Heart left ventricle (tissue), 16 donors: Measurements from ENCODE around the gene SORBS2. TPM values are rescaled to one million over a fixed set of nuclear protein-coding genes. Genes with fewer than 3 reads are reported as not detected.
A peak's percentile ranks its signal among the peaks of the same experiment; 100 is the strongest.

Experiments
- ATAC-seq, 4 donors: fragments of 200-7000 bp; cut with Tn5 transposase; one replicate each; pipeline ENCODE4 v1.9.1; 2020 to 2022; ENCODE audit warnings: moderate library complexity in 4 of 4, mild to moderate bottlenecking in 3 of 4, moderate number of reproducible peaks in 1 of 4
- DNase-seq, 5 donors: peaks; one replicate each; pipeline ENCODE4 v3.0.0-alpha.2; 2020
- H3K27ac ChIP-seq, 12 donors: fragments of 200-600 bp; sonication (generic) in 4 of 12; one replicate each; pipeline versions ENCODE4 v1.5.0 to v1.8.0; 2016 to 2022; ENCODE audit warnings: mild to moderate bottlenecking in 2 of 12
- H3K27me3 ChIP-seq, 9 donors: fragments of 200-600 bp; sonication (generic) in 2 of 9; one replicate each; pipeline versions ENCODE4 v1.5.1 to v1.8.0; 2016 to 2022; ENCODE audit warnings: mild to moderate bottlenecking in 3 of 9
- H3K36me3 ChIP-seq, 9 donors: fragments of 200-600 bp; sonication (generic) in 2 of 9; one replicate each; pipeline versions ENCODE4 v1.5.0 to v1.8.0; 2018 to 2022; ENCODE audit warnings: mild to moderate bottlenecking in 2 of 9
- H3K4me1 ChIP-seq, 12 donors: fragments of 200-600 bp; sonication (generic) in 4 of 12; one replicate each; pipeline versions ENCODE4 v1.5.0 to v1.8.0; 2016 to 2022; ENCODE audit warnings: mild to moderate bottlenecking in 3 of 12
- H3K4me3 ChIP-seq, 12 donors: fragments of 200-600 bp; sonication (generic) in 4 of 12; one replicate each; pipeline versions ENCODE4 v1.5.0 to v1.8.0; 2017 to 2022; ENCODE audit warnings: mild to moderate bottlenecking in 9 of 12, moderate library complexity in 4 of 12
- H3K9me3 ChIP-seq, 12 donors: fragments of 200-600 bp; sonication (generic) in 4 of 12; one replicate each; pipeline versions ENCODE4 v1.5.0 to v1.8.0; 2016 to 2022; ENCODE audit warnings: mild to moderate bottlenecking in 1 of 12
- POLR2A ChIP-seq, 2 donors: fragments of 450-650 bp; IDR thresholded peaks; one replicate each; pipeline ENCODE4 v1.6.1; 2017; ENCODE audit warnings: antibody characterized with exemption in 2 of 2, mild to moderate bottlenecking in 2 of 2, moderate library complexity in 2 of 2
- WGBS, 4 donors: extraction: QIAGEN DNeasy Blood & Tissue Kit in 2 of 4; methylation state at CpG; one replicate each; pipeline versions ENCODE4 v1.1.5 to v1.1.7; 2013 to 2018; 5-methylcytosine and 5-hydroxymethylcytosine counted together
- intact Hi-C, 10 donors: fragments of 100-400 bp; cut with DNase I; formaldehyde crosslinking; loops; one replicate each; pipeline versions ENCODE4 v1.11.1 to v1.14.2; 2022
- polyA plus RNA-seq, 2 donors: library from polyadenylated mRNA; stranded (reverse); fragments of 200-250 nt; gene quantifications; one replicate each; pipeline ENCODE4 v1.2.3, GENCODE V29; 2013
- total RNA-seq, 9 donors: library from RNA; depleted of rRNA in 2 of 9; stranded (reverse); fragments of >200 nt in 2 of 9; fragmentation: NEBNext Ultra II Directional in 3 of 9; extraction: Animal tissue kit (Norgen Biotek cat#: 25700) in 3 of 9; gene quantifications; one replicate each; pipeline versions ENCODE4 v1.1.0 to v1.2.4, GENCODE V29; 2016 to 2023
- TF ChIP-seq, protein P1 (sequence below), 12 donors: fragments of 200-600 bp; sonication (generic) in 4 of 12; IDR thresholded peaks; one replicate each; pipeline versions ENCODE4 v1.5.0 to v1.8.0; 2018 to 2022; ENCODE audit warnings: antibody characterized with exemption in 12 of 12, mild to moderate bottlenecking in 5 of 12
- donor health status: ischemic (EF 13 %, LVEDD 7.1; RV severe dilation, severe dysfunction).
- donor health status: healthy with polysubstance abuse.
- donor health status: DM: no; HTN: yes; CAD: no.
- donor health status: DM: no; HTN: no; CAD: no.
- donor health status: ischemic (EF 25% LVEDD 6.9; RV normal size, moderate dysfunction).
- donor health status: ischemic (EF 25% LVEDD 5.7; RV mildly dilated, moderate dysfunction).
- donor health status: healthy.
- donor health status: DM: yes; HTN: yes; CAD: no.
- donor health status: ischemic (EF 35%, LVEDD 5.7; RV mildly dilated, moderate dysfunction).
- donor health status: nonischemic (EF 11% LVEDD 7.7; RV severe dilation, severe dysfunction).
- donor health status: DM: yes; HTN: yes; CAD: no.
- donor health status: PGD.
- donor health status: ischemic (EF 29% LVEDD 5.4; RV normal size, mild dysfunction).
- donor health status: nonischemic (EF 23%, LVEDD 6.1; RV moderate dilation, normal function).

Gene SORBS2
- total and polyA plus RNA-seq, 11 donors: 254 to 2,158 (median 1,369) TPM

GRCh38 chr4:185542626-185543315, 269.2 kb downstream of the SORBS2 start:
- H3K36me3 ChIP-seq: no peaks in the 10 kb centered on the region
- no peaks in the 10 kb centered on the region for H3K9me3 ChIP-seq
- H3K4me3 ChIP-seq: peak overlapping the region in 1 of 12 donors; percentile 3
- TF ChIP-seq, protein P1, sequence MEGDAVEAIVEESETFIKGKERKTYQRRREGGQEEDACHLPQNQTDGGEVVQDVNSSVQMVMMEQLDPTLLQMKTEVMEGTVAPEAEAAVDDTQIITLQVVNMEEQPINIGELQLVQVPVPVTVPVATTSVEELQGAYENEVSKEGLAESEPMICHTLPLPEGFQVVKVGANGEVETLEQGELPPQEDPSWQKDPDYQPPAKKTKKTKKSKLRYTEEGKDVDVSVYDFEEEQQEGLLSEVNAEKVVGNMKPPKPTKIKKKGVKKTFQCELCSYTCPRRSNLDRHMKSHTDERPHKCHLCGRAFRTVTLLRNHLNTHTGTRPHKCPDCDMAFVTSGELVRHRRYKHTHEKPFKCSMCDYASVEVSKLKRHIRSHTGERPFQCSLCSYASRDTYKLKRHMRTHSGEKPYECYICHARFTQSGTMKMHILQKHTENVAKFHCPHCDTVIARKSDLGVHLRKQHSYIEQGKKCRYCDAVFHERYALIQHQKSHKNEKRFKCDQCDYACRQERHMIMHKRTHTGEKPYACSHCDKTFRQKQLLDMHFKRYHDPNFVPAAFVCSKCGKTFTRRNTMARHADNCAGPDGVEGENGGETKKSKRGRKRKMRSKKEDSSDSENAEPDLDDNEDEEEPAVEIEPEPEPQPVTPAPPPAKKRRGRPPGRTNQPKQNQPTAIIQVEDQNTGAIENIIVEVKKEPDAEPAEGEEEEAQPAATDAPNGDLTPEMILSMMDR (IDR thresholded peaks at IDR 0.05): no peak
- TF ChIP-seq POLR2A (IDR thresholded peaks at IDR 0.05): no peak
- H3K27ac ChIP-seq: peak overlapping the region in 6 of 12 donors; percentile 40 to 72 (median 62)
- no peaks in the 10 kb centered on the region for H3K27me3 ChIP-seq
- intact Hi-C loops: loop anchor here in 1 of 10 donors (5.0 kb wide), 1 partner anchor 70 kb away; the partner anchor contains the start of gene CCDC110
- ATAC-seq: peak; percentile 75 to 91 (median 90)
- WGBS, 4 donors: 75 to 81% (median 78%) methylated on average over 14 of the region's 14 CpGs
- peaks cover 0 to 23% (median 12%) of the 10 kb centered on the region in 12 donors for H3K4me1 ChIP-seq
- DNase-seq: peak; percentile 77 to 83 (median 79)

DNA sequence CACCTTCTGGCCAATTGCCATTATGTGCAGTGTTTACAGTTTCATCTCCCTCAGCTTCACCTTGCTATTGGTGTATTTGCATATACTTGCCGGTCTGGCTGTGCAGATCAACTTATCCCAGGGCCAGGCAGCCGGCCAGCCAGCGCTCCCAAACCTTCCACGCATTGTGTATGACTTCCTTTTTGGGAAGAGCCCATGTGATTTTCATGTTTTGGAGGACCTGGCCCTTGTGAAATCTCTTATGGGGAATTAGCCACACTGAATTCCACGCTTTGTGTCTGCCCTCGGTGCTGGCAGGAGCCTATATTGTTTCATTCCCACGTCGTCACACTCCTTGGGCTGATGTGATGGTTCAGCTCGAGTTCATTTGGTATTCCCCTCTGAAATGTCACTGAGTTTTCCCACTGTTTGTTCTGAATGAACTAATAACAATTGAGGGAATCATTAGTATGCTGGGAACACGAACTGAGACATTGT, 270.7 kb downstream of the SORBS2 start:
- TF ChIP-seq, protein P1 (IDR thresholded peaks at IDR 0.05): no peak
- TF ChIP-seq POLR2A (IDR thresholded peaks at IDR 0.05): no peak
- intact Hi-C loops: loop anchor here in 1 of 10 donors (5.0 kb wide), 1 partner anchor 69 kb away; the partner anchor contains the start of gene CCDC110
- WGBS, 4 donors: 19 to 20% (median 19%) methylated on average over 10 of the region's 10 CpGs
- Histone ChIP-seq H3K4me3 (no peak overlapping the region), H3K27ac (peak overlapping the region in 10 of 12 donors; percentile 4 to 69 (median 46)), H3K27me3 (no peaks in the 10 kb centered on the region), H3K36me3 (no peaks in the 10 kb centered on the region), H3K9me3 (no peaks in the 10 kb centered on the region), H3K4me1 (peaks cover 0 to 27% (median 14%) of the 10 kb centered on the region in 12 donors)
- peak; percentile 14 to 61 (median 52) for ATAC-seq
- DNase-seq: peak; percentile 69 to 81 (median 71)

DNA sequence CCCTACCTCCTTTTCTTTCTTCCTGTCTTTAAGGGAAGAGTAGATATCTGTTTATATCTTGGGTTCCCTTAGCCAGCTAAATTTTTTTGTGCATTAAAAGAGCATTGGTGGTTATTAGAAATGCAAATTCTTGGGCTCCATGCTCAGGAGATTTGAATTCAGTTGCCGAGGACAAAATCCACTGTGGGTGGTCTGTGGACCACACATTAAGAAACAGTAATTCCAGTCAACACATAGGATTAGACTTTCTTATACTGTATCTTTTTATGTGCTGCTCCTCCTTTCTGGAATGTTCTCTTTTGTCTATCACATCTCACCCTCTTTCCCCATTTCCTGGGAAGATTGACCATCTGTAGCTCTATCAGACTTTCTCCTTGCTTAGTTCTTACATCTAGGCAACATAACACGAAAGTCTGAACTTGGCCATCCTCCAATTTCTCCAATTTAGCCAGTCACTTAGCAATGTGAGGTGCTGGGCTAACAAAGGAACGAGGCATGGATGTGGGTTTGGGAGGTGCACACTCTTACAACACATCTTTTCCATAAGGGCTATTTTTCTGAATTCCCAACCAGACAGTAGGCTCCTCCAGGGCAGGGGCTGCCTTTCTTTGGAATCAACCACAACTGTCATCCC, 271.4 kb downstream of the SORBS2 start:
- 61 to 68% (median 64%) methylated on average over 3 of the region's 3 CpGs for WGBS, 4 donors
- no peaks in the 10 kb centered on the region for H3K9me3 ChIP-seq
- intact Hi-C loops: loop anchor here in 1 of 10 donors (5.0 kb wide), 1 partner anchor 68 kb away; the partner anchor contains the start of gene CCDC110
- peaks cover 0 to 6% (median 0%) of the 10 kb centered on the region in 9 donors for H3K27me3 ChIP-seq
- ATAC-seq (no peak), DNase-seq (no peak)
- H3K4me1 ChIP-seq: peaks cover 0 to 32% (median 16%) of the 10 kb centered on the region in 12 donors
- H3K27ac ChIP-seq: peak overlapping the region in 8 of 12 donors; percentile 20 to 69 (median 49)
- TF ChIP-seq, protein P1 (IDR thresholded peaks at IDR 0.05): no peak
- no peak for TF ChIP-seq POLR2A (IDR thresholded peaks at IDR 0.05)
- H3K36me3 ChIP-seq: no peaks in the 10 kb centered on the region
- H3K4me3 ChIP-seq: no peak overlapping the region

DNA sequence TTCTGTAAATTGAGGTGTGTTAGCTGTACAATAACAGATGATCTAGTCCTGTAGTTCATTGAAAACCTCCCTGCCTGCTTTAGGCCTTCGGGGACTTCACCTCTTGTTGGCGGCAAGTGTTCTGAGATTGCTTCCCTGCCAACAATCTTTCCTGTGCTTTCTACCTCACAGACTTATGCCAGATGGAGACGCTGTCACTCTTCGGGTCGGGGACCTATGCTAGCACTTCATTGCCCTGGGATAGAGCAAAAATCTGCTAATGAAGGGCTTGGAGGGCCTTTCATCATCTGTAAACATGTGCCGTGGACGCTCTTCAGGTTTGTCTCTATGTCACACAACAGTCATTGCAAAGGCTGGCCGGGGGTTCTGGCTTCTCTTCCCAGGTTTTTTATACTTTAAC, 272.0 kb downstream of the SORBS2 start:
- no peaks in the 10 kb centered on the region for H3K9me3 ChIP-seq
- H3K27ac ChIP-seq: peak overlapping the region in 1 of 12 donors; percentile 5

More for the DNA sequence above, 272.0 kb downstream of the SORBS2 start:
- ATAC-seq (no peak), DNase-seq (no peak)
- H3K4me1 ChIP-seq: peaks cover 0 to 32% (median 16%) of the 10 kb centered on the region in 12 donors
- no peaks in the 10 kb centered on the region for H3K36me3 ChIP-seq
- WGBS, 4 donors: 65 to 89% (median 83%) methylated on average over 8 of the region's 8 CpGs
- peaks cover 0 to 10% (median 0%) of the 10 kb centered on the region in 9 donors for H3K27me3 ChIP-seq
- no peak overlapping the region for H3K4me3 ChIP-seq
- intact Hi-C loops: loop anchor here in 1 of 10 donors (5.0 kb wide), 1 partner anchor 68 kb away; the partner anchor contains the start of gene CCDC110
- TF ChIP-seq POLR2A (IDR thresholded peaks at IDR 0.05): no peak
- TF ChIP-seq, protein P1 (IDR thresholded peaks at IDR 0.05): no peak
